Activated CD4-positive, alpha-beta T cell treated with anti-CD3 and anti-CD28 coated beads, Interleukin-2, amount 50 U/mL, for 48 hours (primary cell): Measurements from ENCODE around the gene ATP1B3.
A peak's percentile ranks its signal among the peaks of the same experiment; 100 is the strongest.
"Not testable (repeated sequence)": the region's sequence is repeated elsewhere in the genome, so short reads cannot be mapped to it uniquely, and the experiment has no call there.

Source experiments
- DNase-seq, 2 experiments: peaks; one replicate each; pipeline ENCODE4 v3.0.0-alpha.2; 2020

The ATP1B3 gene

GRCh38 chr3:141860766-141861513 is 15.5 kb upstream of the ATP1B3 start:
- no peak for DNase-seq

DNA sequence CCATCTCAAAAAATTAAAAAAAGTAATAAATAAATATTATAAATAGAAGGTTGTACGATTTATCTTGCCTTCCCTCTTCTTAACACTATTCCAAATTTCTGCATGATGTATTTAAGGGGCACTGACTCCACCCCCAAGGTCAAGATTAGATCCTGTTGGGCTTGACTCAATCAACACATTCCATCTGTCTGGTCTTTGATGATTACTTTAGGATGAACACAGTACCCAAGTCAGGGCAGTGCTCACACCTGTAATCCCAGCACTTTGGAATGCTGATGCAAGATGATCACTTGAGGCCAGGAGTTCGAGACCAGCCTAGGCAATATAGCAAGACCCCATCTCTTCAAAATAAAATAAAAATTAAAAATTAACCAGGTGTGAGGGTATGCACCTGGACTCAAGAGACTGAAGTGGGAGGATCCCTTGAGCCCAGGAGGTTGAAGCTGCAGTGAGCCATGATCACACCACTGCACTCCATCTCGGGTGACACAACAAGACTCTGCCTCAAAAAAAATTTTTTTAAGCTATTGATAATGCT is 14.1 kb upstream of the ATP1B3 start:
- DNase-seq: no peak

DNA sequence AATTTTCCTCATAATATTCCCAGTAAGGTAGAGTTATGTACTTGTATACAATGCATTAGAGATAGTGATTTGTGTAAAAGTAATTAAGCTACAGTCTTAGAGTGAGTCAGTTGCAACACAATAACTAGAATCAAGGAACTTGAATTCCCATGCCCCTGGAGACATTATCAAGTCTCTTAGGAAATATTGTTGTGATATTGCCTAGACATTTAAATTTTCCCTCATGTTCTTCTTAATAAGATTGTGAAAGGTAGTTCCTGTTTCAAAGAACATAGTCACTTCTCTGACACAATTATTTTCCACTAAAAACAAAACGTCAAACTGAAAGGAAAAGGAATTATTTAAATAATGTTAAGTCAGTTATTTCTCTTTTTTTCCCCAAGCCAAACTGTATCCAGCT is 13.0 kb upstream of the ATP1B3 start:
- DNase-seq: no peak

GRCh38 chr3:141864281-141864970 is 12.0 kb upstream of the ATP1B3 start:
- DNase-seq: no peak

DNA sequence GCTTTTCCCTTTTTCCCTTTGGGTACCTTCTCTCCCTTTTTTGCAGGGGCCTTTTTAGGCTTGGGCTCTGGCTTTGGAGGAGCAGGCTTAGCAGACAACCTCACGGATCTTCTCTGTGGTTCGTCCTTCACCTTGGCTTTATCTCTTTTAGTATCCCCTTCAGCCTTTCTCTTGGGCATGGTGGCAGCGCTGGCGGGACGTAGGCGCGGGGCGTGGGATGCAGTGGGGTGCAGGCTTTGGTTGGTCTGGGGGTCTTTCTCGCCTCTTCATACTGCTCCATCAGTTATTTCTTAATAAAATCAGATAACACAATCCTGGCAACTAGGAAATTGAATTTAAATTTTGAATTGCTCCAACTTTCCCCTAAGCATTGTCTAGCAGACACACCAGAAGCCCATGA is 11.3 kb upstream of the ATP1B3 start:
- DNase-seq: no peak

DNA sequence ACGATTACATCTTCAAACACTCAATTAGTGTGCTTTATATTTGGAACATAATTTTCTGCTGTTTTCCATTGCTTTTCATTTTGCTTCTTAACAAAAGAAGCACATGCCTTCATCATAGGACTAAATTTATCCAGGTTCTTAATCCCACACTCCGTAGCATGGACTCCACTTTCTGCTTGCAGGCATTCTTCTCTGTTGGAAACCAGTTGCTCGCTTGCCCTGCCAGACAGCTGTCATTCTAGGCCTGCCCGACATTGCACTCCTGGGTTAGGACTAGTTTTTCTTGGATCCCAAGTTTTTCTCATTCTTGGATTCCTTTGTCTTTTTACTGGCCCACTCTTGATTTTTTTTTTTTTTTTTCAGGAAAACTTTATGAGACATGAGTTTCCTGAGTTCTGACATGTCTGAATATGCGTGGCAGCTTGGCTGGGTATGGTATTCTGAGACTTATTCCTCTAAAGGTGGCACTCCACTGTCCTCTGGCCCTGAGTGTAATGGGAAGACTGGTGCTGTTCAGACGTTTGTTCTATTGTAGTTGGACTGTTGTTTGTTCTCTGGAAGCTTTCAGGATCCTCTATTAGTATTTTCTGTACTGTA is 6.3 kb upstream of the ATP1B3 start:
- DNase-seq: no peak

- DNase-seq: peak; percentile 86 to 90
These were observed 1.0 kb upstream of the ATP1B3 start for GRCh38 chr3:141875374-141875892.

DNA sequence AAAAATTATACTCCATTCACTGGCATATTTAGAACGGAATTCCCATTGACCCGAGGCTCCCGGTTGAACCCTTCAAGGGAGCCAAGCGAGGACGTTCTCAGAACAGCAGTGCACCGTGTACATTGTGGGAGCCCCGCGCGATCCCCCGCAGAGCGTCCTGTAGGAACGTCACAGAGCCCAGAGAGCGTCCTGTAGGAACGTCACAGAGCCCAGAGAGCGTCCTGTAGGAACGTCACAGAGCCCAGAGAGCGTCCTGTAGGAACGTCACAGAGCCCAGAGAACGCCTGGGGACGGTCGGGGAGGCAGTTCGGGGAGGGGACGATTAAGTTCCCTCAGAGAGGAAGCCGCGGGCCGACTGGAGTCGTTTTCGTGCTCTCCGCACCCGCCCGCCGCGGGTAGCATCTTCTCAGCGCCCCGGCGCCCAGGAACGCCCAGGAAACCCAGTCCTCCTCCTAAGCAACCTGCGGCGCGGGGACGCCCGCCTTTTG is 506 bp upstream of the ATP1B3 start:
- DNase-seq: peak; percentile 66 to 75

GRCh38 chr3:141876891-141877621 is 613 bp downstream of the ATP1B3 start:
- DNase-seq: peak; percentile 67 to 75

GRCh38 chr3:141877911-141878310 is 1.5 kb downstream of the ATP1B3 start:
- DNase-seq: no peak

- DNase-seq: no peak
These were observed 1.9 kb downstream of the ATP1B3 start for GRCh38 chr3:141878326-141878725.

DNA sequence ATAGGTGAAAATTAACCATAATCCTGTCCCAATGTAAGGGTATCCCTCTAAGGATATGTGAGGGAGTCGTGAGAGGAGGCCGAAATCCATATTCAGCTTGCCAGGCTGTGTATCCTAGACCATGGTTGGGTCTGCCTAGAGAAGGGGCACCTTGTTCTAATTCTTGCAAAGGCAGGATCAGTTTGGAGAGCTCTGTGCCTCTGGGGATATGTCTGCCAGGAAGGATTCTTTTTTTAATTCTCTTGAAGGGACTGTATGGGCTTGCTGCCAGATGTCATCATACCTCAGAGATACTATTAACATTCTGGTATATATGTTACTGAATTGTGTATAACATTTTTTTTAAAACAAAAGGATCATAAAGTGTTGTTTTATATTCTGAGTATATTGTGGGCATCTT is 2.4 kb downstream of the ATP1B3 start:
- no peak for DNase-seq

GRCh38 chr3:141881702-141882101 is 5.3 kb downstream of the ATP1B3 start:
- no peak for DNase-seq

GRCh38 chr3:141887051-141887450 is 10.6 kb downstream of the ATP1B3 start:
- no peak for DNase-seq

DNA sequence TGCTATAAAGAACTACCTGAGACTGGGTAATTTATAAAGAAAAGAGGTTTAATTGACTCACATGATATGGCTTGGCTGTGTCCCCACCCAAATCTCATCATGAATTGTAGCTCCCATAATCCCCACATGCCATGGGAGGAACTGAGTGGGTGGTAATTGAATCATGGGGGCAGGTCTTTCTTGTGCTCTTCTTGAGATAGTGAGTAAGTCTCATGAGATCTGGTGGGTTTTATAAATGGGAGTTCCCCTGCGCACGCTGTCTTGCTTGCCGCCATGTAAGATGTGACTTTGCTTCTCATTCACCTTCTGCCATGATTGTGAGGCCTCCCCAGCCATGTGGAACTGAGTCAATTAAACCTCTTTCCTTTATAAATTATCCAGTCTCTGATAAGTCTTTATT is 12.1 kb downstream of the ATP1B3 start:
- DNase-seq: not testable (repeated sequence)

GRCh38 chr3:141894524-141895176 is 18.2 kb downstream of the ATP1B3 start:
- no peak for DNase-seq

DNA sequence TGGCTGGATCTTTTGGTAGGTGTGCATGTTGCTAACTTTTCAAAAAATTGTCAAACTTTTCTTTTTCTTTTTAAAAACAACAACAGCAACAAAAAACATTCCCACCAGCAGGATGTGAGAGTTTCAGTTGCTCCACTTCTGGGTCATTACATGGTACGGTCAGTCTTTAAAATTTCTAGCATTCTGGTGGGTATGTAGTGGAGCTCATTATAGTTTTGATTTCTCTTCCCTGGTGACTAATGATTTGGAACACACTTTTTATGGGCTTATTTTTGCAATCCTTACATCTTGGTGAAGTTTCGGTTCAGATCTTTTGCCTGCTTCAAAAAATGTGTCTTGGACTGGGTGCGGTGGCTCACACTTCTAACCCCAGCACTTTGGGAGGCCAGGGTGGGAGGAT is 19.3 kb downstream of the ATP1B3 start:
- DNase-seq: no peak

- no peak for DNase-seq
These were observed 22.5 kb downstream of the ATP1B3 start for GRCh38 chr3:141898908-141899307.

DNA sequence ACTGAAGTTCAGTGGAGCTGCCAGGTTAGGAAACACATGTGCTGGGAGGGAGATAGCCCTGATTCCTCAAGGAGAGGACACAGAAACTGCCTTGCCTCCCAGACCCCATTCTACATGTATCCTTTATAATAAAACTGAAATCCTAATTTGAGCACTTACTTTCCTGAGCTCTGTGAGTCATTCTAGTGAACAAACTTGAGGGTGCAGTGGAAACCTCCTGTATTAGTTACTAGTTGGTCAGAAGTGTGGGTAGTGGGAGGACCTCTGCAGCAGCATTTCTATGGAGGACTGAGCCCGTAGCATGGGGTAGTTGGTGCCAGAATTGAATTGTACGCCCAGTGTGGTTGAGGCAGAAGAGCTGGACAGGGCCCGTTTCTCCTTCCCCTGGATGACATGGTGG is 23.9 kb downstream of the ATP1B3 start:
- DNase-seq: peak in 1 of 2 experiments; percentile 25

DNA sequence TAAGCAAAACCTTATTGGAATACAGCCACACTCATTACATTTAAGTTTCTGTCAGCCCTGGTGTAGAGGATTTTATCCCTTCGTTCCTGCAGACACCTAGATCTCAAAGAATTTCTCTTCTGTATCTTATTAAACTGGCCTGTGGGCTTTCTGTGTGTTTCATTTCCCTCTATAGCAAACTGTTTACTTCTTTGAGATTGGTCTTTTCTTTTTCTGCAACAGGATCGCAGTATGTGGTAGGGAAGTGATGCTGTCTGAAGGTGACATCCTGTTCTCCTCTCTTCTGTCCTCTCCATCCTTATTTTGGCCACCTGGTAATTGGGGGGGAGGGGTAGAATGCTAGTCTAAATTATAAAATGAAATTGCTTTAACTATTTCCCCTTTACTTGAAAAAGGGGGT is 25.5 kb downstream of the ATP1B3 start:
- no peak for DNase-seq

DNA sequence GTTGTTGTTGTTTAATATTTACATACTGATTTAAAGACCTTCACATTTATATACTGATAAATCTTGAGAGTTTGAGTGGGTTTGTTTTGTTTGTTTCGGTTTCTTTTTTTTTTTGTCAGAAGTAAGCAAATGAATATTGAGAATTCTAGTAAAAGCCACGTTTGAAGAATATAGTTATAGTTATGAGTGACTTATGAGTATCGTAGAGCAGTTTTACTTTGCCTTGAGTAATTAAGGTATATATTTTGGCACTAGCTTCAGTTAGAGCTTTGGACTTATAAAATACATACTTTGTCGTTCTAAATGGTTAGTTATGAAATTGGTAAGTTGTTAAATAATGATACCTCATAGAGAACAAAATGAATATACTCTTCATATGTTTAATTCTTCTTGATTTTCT is 27.8 kb downstream of the ATP1B3 start:
- DNase-seq: no peak

- DNase-seq: no peak
These were observed 28.7 kb downstream of the ATP1B3 start for GRCh38 chr3:141905129-141905528.
